K562 (cell line): ENCODE results near the gene HOXB4.

Experiments
- CTCF ChIP-seq, 3 experiments: IDR thresholded peaks in 2 of 3; conservative IDR thresholded peaks in 1 of 3; 2 replicates each; pipeline ENCODE4 v1.5.1; 2011 to 2012; ENCODE audit warnings: low read length in 3 of 3, mild to moderate bottlenecking in 3 of 3, control low read depth in 2 of 3, improper control_type of control experiment in 1 of 3, inconsistent platforms in 1 of 3, low read depth in 1 of 3, mixed read lengths in 1 of 3, moderate library complexity in 1 of 3; ENCODE audit not compliant: insufficient read depth in 2 of 3
- EGR1 ChIP-seq: fragments of 450-650 bp; conservative IDR thresholded peaks from 2 replicates; pipeline ENCODE4 v1.6.1; 2017; ENCODE audit warnings: mild to moderate bottlenecking
- HDAC2 ChIP-seq: fragments of 450-650 bp; IDR thresholded peaks from 2 replicates; pipeline ENCODE4 v1.6.1; 2016; ENCODE audit warnings: mild to moderate bottlenecking
- KDM1A ChIP-seq, 2 experiments: fragments of 450-650 bp; IDR thresholded peaks; 2 replicates each; pipeline ENCODE4 v1.6.1; 2016; ENCODE audit warnings: mild to moderate bottlenecking in 2 of 2
- POLR2AphosphoS2 ChIP-seq: IDR thresholded peaks from 2 replicates; pipeline ENCODE4 v1.6.1; 2012; ENCODE audit warnings: low read length, improper control_type of control experiment
- ZBTB49 ChIP-seq: sonication (generic); formaldehyde crosslinking; IDR thresholded peaks from 2 replicates; pipeline ENCODE4 v1.8.0; 2022; ENCODE audit warnings: missing genetic modification reagents, mild to moderate bottlenecking, borderline replicate concordance
- ZC3H4 ChIP-seq: sonication (generic); formaldehyde crosslinking; IDR thresholded peaks from 2 replicates; pipeline ENCODE4 v1.9.0; 2021; ENCODE audit warnings: missing genetic modification reagents, borderline replicate concordance
- ZNF282 ChIP-seq: sonication (generic); formaldehyde crosslinking; IDR thresholded peaks from 2 replicates; pipeline ENCODE4 v1.8.1; 2023; ENCODE audit warnings: missing genetic modification reagents
- ZNF324 ChIP-seq: fragments of 250-450 bp; sonication (Bioruptor Pico); IDR thresholded peaks from 2 replicates; pipeline ENCODE4 v1.4.0; 2020; ENCODE audit warnings: mild to moderate bottlenecking
- ZNF699 ChIP-seq: fragments of 250-450 bp; sonication (Bioruptor Pico); IDR thresholded peaks from 2 replicates; pipeline ENCODE4 v1.8.0; 2021; ENCODE audit warnings: mild to moderate bottlenecking, moderate library complexity; ENCODE audit not compliant: insufficient replicate concordance

GRCh38 chr17:48624118-48624517 is 46.0 kb upstream of the HOXB4 start:
- no peak for TF ChIP-seq ZC3H4 (CRISPR knock-in tag)
- no peak for TF ChIP-seq EGR1
- TF ChIP-seq ZNF699 (CRISPR knock-in tag) = no peak
- no peak for TF ChIP-seq HDAC2
- TF ChIP-seq CTCF (IDR thresholded peaks at IDR 0.05 in 2 of 3, conservative IDR thresholded peaks at IDR 0.05 in 1 of 3; ENCODE audit: insufficient read depth in 2 of 3, low read depth in 1 of 3, low read length in 3 of 3) = no peak
- no peak for TF ChIP-seq ZNF324 (CRISPR knock-in tag)
- no peak for TF ChIP-seq ZNF282 (CRISPR knock-in tag)
- TF ChIP-seq KDM1A (IDR thresholded peaks at IDR 0.05) = no peak
- no peak for TF ChIP-seq POLR2AphosphoS2
- TF ChIP-seq ZBTB49 = no peak
